Stimulated activated CD8-positive, alpha-beta memory T cell treated with anti-CD3 and anti-CD28 coated beads, Interleukin-12 subunit alpha, Interleukin-12 subunit beta, amount 100 ng/mL, for 4 hours (primary cell): Measurements from ENCODE around the gene CUZD1.
"Not testable (repeated sequence)": the region's sequence is repeated elsewhere in the genome, so short reads cannot be mapped to it uniquely, and the experiment has no call there.

Experiments
- DNase-seq: peaks from one replicate; pipeline ENCODE4 v3.0.0-alpha.2; 2020; ENCODE audit warnings: low read depth

Gene CUZD1, protein sequence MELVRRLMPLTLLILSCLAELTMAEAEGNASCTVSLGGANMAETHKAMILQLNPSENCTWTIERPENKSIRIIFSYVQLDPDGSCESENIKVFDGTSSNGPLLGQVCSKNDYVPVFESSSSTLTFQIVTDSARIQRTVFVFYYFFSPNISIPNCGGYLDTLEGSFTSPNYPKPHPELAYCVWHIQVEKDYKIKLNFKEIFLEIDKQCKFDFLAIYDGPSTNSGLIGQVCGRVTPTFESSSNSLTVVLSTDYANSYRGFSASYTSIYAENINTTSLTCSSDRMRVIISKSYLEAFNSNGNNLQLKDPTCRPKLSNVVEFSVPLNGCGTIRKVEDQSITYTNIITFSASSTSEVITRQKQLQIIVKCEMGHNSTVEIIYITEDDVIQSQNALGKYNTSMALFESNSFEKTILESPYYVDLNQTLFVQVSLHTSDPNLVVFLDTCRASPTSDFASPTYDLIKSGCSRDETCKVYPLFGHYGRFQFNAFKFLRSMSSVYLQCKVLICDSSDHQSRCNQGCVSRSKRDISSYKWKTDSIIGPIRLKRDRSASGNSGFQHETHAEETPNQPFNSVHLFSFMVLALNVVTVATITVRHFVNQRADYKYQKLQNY

DNA sequence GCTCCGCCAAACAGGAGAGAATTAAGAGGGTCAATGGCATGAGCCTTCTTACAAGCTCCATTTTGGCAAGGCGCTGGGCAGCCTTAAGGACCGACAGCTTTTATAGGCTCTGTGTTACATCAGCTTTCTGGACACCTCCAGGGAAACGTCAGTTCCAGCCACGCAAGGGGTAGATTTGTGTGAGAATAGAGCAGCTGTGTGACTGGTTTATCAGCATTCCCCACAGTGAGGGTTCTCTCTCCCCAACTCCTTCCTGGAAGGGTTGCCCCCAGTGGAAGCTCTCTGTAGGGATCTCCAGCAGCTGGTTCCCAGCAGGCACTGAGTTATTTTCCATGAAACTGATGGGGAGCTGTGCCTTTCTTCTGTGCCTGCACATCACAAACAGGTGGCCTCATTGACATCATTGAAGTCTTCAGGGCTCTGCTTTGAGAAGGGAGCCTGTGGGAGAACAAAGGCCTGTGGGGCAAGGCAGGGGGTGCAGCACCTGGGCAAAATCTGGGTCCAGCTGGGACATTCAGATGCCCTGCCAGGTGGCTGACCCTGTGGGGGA lies at the start of gene CUZD1:
Gene CUZD1, minus strand, starts transcription at position 75 of the 550 bp plus-strand sequence. Its CDS starts 14 bp downstream, at position 61.
- no peak for DNase-seq

GRCh38 chr10:122894261-122894944 lies 48.7 kb upstream of the CUZD1 start:
- no peak for DNase-seq

DNA sequence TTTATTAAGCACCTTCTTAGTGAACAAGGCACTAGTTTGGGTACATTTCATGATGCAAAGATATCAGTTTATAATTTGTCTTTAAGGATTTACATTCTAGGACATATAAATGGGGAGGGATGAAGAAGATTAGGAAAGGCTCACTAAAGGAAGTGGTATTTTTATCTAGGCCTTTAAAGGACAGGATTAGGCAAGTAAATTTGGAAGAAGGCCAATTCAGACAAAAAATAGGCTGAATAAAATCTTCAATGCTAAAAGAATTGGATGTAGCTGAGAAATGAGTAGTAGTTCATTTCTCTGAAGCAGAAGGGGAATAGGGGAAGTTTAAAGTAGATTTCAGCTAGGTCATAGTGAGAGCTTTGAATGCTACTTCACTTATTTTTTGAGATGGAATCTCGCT lies 38.5 kb upstream of the CUZD1 start:
- no peak for DNase-seq

GRCh38 chr10:122882766-122883165 lies 37.1 kb upstream of the CUZD1 start:
- DNase-seq = no peak

- peak; percentile 88 for DNase-seq
Observed at GRCh38 chr10:122879339-122880273, 33.9 kb upstream of the CUZD1 start, which contains the start of gene FAM24B. TSS of gene FAM24B (minus strand) at chr10:122879581. CDS start at chr10:122850515, 29,066 bp downstream.

- DNase-seq = no peak
Observed at GRCh38 chr10:122878799-122879338, 33.2 kb upstream of the CUZD1 start.

DNA sequence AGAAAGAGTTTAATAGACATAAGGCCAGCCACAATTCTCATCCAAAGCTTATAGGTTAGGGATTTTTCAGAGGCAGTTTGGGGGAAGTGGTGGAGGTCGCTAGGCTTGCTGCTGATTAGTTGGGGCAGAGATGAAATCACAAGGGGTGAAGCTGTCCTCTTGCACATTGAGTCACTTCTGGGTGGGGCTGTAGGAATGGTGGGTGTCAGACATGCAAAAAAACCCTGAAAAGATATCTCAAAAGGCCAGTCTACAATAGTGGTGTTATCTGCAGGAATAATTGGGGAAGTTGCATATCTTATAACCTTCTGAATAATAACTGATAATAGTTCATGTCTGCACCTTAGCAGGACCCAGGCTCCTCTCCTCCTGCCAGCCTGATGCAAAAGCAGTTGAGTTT lies 31.6 kb upstream of the CUZD1 start:
- no peak for DNase-seq

DNA sequence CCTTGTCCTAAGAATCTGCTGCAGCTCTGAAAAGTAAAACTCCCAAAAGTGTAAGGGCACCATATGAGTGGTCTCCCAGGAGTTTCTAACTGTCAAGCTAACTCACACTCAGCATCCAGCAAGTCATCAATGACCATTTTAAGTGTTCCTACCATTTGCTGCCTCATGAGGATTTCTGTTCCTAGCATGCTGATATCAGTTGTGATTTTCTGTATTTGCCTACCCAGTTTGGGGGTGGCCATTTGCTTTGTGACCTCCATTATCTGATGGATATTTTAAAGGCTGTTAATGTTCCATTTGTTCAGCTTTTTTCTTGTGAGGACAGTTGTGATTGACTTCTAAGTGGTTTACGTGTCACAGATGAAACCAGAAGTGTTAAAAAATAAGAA lies 30.8 kb upstream of the CUZD1 start:
- DNase-seq = no peak

DNA sequence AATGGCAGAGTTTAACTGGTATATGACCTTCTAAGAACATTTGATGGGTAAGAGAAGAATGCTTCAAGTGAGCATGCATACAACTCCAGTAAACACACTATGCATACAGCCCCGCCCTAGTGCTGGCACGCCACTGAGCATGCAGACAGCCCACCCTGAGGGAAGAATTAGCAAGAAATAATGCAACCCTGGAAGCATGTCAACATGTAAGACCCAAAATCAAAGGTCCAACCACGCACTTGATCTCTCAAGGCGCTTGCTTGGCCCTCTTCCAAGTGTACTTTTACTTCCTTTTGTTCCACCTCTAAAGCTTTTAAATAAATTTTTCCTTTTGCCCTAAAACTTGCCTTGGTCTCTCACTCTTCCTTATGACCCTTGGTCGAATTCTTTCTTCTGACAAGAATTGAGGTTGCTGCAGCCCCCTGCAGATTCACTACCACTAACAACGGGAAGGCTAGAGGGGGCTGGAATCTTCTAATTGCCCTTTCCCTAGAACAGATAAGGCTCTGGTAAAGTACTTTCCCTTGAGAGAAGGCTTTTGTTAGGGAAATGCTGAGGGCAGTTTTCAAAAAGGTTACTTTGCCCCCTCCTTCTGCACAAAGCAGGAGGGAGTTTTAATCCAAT lies 30.3 kb upstream of the CUZD1 start:
- DNase-seq = no peak

GRCh38 chr10:122871947-122872346 lies 26.3 kb upstream of the CUZD1 start:
- DNase-seq = not testable (repeated sequence)

- DNase-seq = not testable (repeated sequence)
Observed at GRCh38 chr10:122868768-122869167, 23.1 kb upstream of the CUZD1 start.

- not testable (repeated sequence) for DNase-seq
Observed at GRCh38 chr10:122866757-122867482, 21.3 kb upstream of the CUZD1 start.

- DNase-seq = no peak
Observed at GRCh38 chr10:122864901-122865300, 19.2 kb upstream of the CUZD1 start.

- DNase-seq = no peak
Observed at GRCh38 chr10:122864194-122864592, 18.5 kb upstream of the CUZD1 start.

GRCh38 chr10:122863216-122864193 lies 17.8 kb upstream of the CUZD1 start:
- no peak for DNase-seq

- DNase-seq = no peak
Observed at GRCh38 chr10:122861711-122862161, 16.1 kb upstream of the CUZD1 start.

DNA sequence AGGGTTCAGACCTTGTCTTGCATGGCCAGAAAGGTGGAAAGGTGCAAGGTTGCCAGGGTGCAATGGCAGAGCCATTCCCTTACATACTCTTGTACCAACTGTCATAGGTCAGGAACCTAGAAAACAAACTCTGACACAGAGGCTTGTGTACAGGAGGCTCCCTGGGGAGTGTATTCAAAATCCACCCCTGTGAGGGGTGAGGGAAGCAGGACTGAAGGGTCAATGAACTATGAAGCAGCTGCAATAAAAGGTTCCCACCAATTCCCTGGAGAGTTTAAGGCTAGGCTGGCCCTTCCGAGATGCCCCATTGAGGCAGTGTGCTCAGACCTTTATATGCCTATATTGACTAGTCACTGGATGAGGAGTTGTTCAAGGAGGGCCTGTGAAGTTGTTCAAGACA lies 13.9 kb upstream of the CUZD1 start:
- no peak for DNase-seq

DNA sequence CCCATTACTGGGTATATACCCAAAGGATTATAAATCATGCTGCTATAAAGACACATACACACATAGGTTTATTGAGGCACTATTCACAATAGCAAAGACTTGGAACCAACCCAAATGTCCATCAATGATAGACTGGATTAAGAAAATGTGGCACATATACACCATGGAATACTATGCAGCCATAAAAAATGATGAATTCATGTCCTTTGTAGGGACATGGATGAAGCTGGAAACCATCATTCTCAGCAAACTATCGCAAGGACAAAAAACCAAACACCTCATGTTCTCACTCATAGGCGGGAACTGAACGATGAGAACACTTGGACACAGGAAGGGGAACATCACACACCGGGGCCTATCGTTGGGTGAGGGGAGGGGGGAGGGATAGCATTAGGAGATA lies 12.4 kb upstream of the CUZD1 start:
- not testable (repeated sequence) for DNase-seq

GRCh38 chr10:122856902-122857301 lies 11.2 kb upstream of the CUZD1 start:
- DNase-seq = no peak
